Activated CD8-positive, alpha-beta T cell treated with anti-CD3 and anti-CD28 coated beads for 36 hours (primary cell): ENCODE results near the gene HSP90B1. TPM values are rescaled to one million over a fixed set of nuclear protein-coding genes. Genes with fewer than 3 reads are reported as not detected.

ENCODE experiments used
- ATAC-seq: fragments of 200-7000 bp; cut with Tn5 transposase; one replicate; pipeline ENCODE4 v1.10.0; 2021; ENCODE audit warnings: mild to moderate bottlenecking, moderate library complexity
- CTCF ChIA-PET: fragments of 350-600 bp; sonication (Branson Sonifier 250); formaldehyde crosslinking; loops from one replicate; lab custom pipeline; 2021; ENCODE audit warnings: antibody characterized with exemption; lab: Charles Lee
- POLR2A ChIA-PET: fragments of 350-600 bp; sonication (Branson Sonifier 250); formaldehyde crosslinking; loops from one replicate; lab custom pipeline; 2021; ENCODE audit warnings: antibody characterized with exemption; lab: Charles Lee
- DNase-seq: peaks from one replicate; pipeline ENCODE4 v3.0.0-alpha.2; 2020
- H3K27ac Mint-ChIP-seq: one replicate; pipeline ENCODE4 v1.8.0; 2021; ENCODE audit warnings: mild to moderate bottlenecking, mixed read lengths
- H3K27me3 Mint-ChIP-seq: one replicate; pipeline ENCODE4 v1.8.0; 2021; ENCODE audit warnings: mixed read lengths
- H3K36me3 Mint-ChIP-seq: one replicate; pipeline ENCODE4 v1.8.0; 2021; ENCODE audit warnings: low read depth, mixed read lengths
- H3K4me1 Mint-ChIP-seq: one replicate; pipeline ENCODE4 v1.8.0; 2021; ENCODE audit warnings: low read depth, mixed read lengths
- H3K4me3 Mint-ChIP-seq: one replicate; pipeline ENCODE4 v1.8.0; 2021; ENCODE audit warnings: mild to moderate bottlenecking, moderate library complexity, mixed read lengths
- H3K9me3 Mint-ChIP-seq: one replicate; pipeline ENCODE4 v1.8.0; 2021; ENCODE audit warnings: mixed read lengths
- intact Hi-C: fragments of 100-400 bp; cut with micrococcal nuclease; formaldehyde crosslinking; loops from one replicate; pipeline ENCODE4 v1.10.0; 2022
- total RNA-seq, 2 experiments: library from RNA; stranded (reverse); gene quantifications; one replicate each; pipeline ENCODE4 v1.2.3, GENCODE V29; 2021
- TF ChIP-seq, protein P1 (sequence below): fragments of 200-600 bp; IDR thresholded peaks from one replicate; pipeline ENCODE4 v1.8.0; 2022; ENCODE audit warnings: antibody characterized with exemption, mild to moderate bottlenecking

Gene HSP90B1
- total RNA-seq, 2 experiments from 2014 or later: 412 to 418 TPM

DNA sequence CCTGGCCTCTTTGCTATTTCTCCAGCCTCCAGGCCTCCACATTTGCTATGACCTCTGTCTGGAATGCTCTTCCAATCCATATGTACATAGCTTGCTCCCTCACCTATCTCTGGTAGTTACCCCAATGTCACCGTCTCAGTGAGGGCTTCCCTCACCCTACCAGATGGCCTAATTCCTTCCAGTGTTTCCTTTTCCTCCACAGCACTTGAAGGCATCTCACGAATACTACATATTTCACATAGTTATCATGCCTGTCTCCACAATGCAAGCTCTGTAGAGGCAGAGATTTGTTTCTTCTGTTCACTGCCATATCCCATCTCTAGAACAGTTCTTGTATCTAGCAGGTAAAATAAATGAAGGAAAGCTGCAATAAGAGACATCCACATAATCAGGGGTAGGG is 21.3 kb upstream of the HSP90B1 start:
- H3K27me3 Mint-ChIP-seq: no peaks in the 10 kb centered on the region
- H3K27ac Mint-ChIP-seq: no peak overlapping the region
- H3K36me3 Mint-ChIP-seq: peaks cover 4% of the 10 kb centered on the region
- peaks cover 48% of the 10 kb centered on the region for H3K4me1 Mint-ChIP-seq
- POLR2A ChIA-PET: interaction anchor here (0.6 to 4.3 kb wide), 8 partner anchors 12 to 426 kb away, joined by 3 to 90 read pairs (median 12); partner anchors contain the start of gene HSP90B1
- ATAC-seq (no peak), DNase-seq (no peak)
- intact Hi-C loops: no loop called here
- CTCF ChIA-PET: interaction anchor here (1.2 to 4.0 kb wide), 3 partner anchors 8 to 19 kb away, joined by 3 to 14 read pairs (median 4); no protein-coding TSS in a partner anchor
- H3K4me3 Mint-ChIP-seq: no peak overlapping the region
- H3K9me3 Mint-ChIP-seq: no peaks in the 10 kb centered on the region
- TF ChIP-seq, protein P1, sequence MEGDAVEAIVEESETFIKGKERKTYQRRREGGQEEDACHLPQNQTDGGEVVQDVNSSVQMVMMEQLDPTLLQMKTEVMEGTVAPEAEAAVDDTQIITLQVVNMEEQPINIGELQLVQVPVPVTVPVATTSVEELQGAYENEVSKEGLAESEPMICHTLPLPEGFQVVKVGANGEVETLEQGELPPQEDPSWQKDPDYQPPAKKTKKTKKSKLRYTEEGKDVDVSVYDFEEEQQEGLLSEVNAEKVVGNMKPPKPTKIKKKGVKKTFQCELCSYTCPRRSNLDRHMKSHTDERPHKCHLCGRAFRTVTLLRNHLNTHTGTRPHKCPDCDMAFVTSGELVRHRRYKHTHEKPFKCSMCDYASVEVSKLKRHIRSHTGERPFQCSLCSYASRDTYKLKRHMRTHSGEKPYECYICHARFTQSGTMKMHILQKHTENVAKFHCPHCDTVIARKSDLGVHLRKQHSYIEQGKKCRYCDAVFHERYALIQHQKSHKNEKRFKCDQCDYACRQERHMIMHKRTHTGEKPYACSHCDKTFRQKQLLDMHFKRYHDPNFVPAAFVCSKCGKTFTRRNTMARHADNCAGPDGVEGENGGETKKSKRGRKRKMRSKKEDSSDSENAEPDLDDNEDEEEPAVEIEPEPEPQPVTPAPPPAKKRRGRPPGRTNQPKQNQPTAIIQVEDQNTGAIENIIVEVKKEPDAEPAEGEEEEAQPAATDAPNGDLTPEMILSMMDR: no peak

DNA sequence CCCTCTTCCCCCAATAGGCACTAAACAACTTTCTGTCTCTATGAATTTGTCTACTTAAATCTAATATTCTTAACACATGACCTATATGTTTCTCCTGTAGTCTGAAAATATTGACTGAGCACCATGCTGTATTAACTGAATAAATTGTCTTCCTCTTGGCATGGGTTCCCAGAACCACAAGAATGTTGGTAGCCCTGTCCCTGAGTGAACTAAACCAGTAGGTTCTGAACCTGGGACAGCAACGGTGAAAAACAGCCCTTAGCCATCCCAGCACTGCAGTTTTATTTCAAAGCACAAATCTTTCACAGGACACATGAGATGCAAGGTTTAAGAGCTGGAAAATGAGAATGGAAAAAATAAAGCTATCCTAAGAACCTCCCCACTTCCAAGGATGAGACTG is 20.4 kb upstream of the HSP90B1 start:
- peak overlapping the region; percentile 8 for H3K27ac Mint-ChIP-seq
- POLR2A ChIA-PET: interaction anchor here (0.7 to 2.0 kb wide), 4 partner anchors 10 to 34 kb away, joined by 3 to 7 read pairs (median 3); no protein-coding TSS in a partner anchor
- no peaks in the 10 kb centered on the region for H3K27me3 Mint-ChIP-seq
- TF ChIP-seq, protein P1: no peak
- no peaks in the 10 kb centered on the region for H3K9me3 Mint-ChIP-seq
- CTCF ChIA-PET: interaction anchor here (0.9 to 1.7 kb wide), 6 partner anchors 9 to 472 kb away, joined by 3 to 6 read pairs (median 4); no protein-coding TSS in a partner anchor
- no peak for ATAC-seq
- no peak overlapping the region for H3K4me3 Mint-ChIP-seq
- peaks cover 4% of the 10 kb centered on the region for H3K36me3 Mint-ChIP-seq
- H3K4me1 Mint-ChIP-seq: peaks cover 39% of the 10 kb centered on the region
- intact Hi-C loops: no loop called here
- no peak for DNase-seq

DNA sequence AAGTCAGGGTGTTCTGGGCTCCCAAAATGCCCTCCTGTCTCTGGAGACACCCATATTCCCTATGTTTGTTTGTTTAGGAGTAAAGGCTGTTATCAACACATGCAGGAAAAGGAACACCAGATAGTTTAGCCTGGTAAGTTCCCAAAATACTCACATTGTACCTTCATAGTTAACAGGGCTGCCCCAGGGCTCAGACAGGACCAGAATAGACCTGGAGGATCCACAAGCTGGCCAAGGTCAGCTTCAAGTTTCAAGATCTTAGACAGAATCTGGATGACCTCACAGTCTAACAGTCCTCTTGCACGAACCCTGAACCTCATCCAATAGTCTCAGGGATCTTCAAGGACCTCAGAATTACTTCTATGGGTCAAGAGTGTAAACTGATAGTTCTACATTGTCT is 18.1 kb upstream of the HSP90B1 start:
- no peak overlapping the region for H3K27ac Mint-ChIP-seq
- H3K27me3 Mint-ChIP-seq: no peaks in the 10 kb centered on the region
- H3K4me3 Mint-ChIP-seq: no peak overlapping the region
- H3K9me3 Mint-ChIP-seq: no peaks in the 10 kb centered on the region
- intact Hi-C loops: no loop called here
- ATAC-seq: no peak
- ChIA-PET POLR2A (interaction anchor here (0.7 to 2.2 kb wide), 6 partner anchors 11 to 176 kb away, joined by 3 to 8 read pairs (median 6); partner anchors contain the start of genes HSP90B1 and TDG), CTCF (interaction anchor here (0.6 to 1.4 kb wide), 3 partner anchors 12 to 1042 kb away, joined by 3 read pairs; no protein-coding TSS in a partner anchor)
- H3K4me1 Mint-ChIP-seq: peaks cover 24% of the 10 kb centered on the region
- TF ChIP-seq, protein P1: no peak
- no peak for DNase-seq
- no peaks in the 10 kb centered on the region for H3K36me3 Mint-ChIP-seq

DNA sequence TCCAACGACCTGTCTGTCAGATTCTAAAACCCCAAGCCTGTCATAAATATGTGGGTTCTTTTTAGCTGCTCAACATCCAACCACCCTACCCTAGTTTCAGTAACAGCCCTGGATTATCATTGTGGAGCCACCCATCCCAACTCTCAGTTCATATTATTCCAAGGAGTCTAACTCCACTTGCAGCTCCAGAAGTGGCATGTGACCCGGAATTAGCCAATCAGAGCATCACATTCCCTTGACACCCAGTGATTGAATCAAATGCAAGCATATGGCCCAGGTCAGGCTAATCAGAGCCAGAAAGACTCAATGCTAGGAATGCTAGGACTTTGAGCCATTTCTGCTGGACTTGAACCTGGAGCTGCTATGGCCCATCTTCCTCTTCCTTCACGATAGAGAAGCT is 17.1 kb upstream of the HSP90B1 start:
- intact Hi-C loops: no loop called here

More for the DNA sequence above, 17.1 kb upstream of the HSP90B1 start:
- TF ChIP-seq, protein P1: no peak
- peaks cover 4% of the 10 kb centered on the region for H3K36me3 Mint-ChIP-seq
- H3K4me1 Mint-ChIP-seq: peaks cover 16% of the 10 kb centered on the region
- no peak overlapping the region for H3K4me3 Mint-ChIP-seq
- no peak for ATAC-seq
- no peaks in the 10 kb centered on the region for H3K27me3 Mint-ChIP-seq
- no peak overlapping the region for H3K27ac Mint-ChIP-seq
- ChIA-PET POLR2A (interaction anchor here (1.2 to 2.2 kb wide), 5 partner anchors 10 to 53 kb away, joined by 3 to 8 read pairs (median 7); partner anchors contain the start of genes HSP90B1 and TDG), CTCF (interaction anchor here (1.2 to 1.9 kb wide), 5 partner anchors 9 to 196 kb away, joined by 3 to 7 read pairs (median 3); no protein-coding TSS in a partner anchor)
- H3K9me3 Mint-ChIP-seq: peaks cover 4% of the 10 kb centered on the region
- DNase-seq: no peak
